Epithelial cell of esophagus (primary cell): Measurements from ENCODE around the gene TSPAN3.

Experiments
- DNase-seq: peaks from one replicate; pipeline ENCODE4 v3.0.0; 2010; ENCODE audit warnings: low read depth
- H3K4me3 ChIP-seq: 2 replicates; pipeline ENCODE4 v1.5.1; 2011; ENCODE audit warnings: mild to moderate bottlenecking, low read length, control low read depth
- CTCF ChIP-seq: IDR thresholded peaks from 2 replicates; pipeline ENCODE4 v1.5.1; 2011; ENCODE audit warnings: low read depth, mild to moderate bottlenecking, low read length, control low read depth, inconsistent platforms; ENCODE audit not compliant: insufficient read depth; ENCODE audit errors: missing control alignments

The TSPAN3 gene

GRCh38 chr15:77018796-77019505 is 52.0 kb downstream of the TSPAN3 start:
- DNase-seq: no peak
- H3K4me3 ChIP-seq: no peak overlapping the region
- no peak for TF ChIP-seq CTCF

GRCh38 chr15:77017761-77018720 is 52.9 kb downstream of the TSPAN3 start:
- no peak for TF ChIP-seq CTCF
- DNase-seq: no peak
- H3K4me3 ChIP-seq: no peak overlapping the region

- DNase-seq: no peak
- H3K4me3 ChIP-seq: no peak overlapping the region
- no peak for TF ChIP-seq CTCF
These were observed 53.7 kb downstream of the TSPAN3 start for GRCh38 chr15:77017091-77017660.

GRCh38 chr15:77016321-77016695 is 54.6 kb downstream of the TSPAN3 start:
- no peak for TF ChIP-seq CTCF
- no peak overlapping the region for H3K4me3 ChIP-seq
- DNase-seq: no peak

GRCh38 chr15:77015646-77016320 is 55.1 kb downstream of the TSPAN3 start:
- DNase-seq: no peak

More at GRCh38 chr15:77015646-77016320, 55.1 kb downstream of the TSPAN3 start:
- TF ChIP-seq CTCF: no peak
- H3K4me3 ChIP-seq: no peak overlapping the region
